GM23338 (cell line): ENCODE measurements around the gene ADSL.
"Not testable (repeated sequence)": the region's sequence is repeated elsewhere in the genome, so short reads cannot be mapped to it uniquely, and the experiment has no call there.

Experiments used
- CTCF ChIP-seq, 2 experiments: fragments of 200-600 bp in 1 of 2; sonication (generic) in 1 of 2; conservative IDR thresholded peaks; 2 replicates each; pipeline versions ENCODE4 v1.5.1 to v1.6.1; 2016 to 2017; ENCODE audit warnings: antibody characterized with exemption in 2 of 2, low read depth in 2 of 2, mild to moderate bottlenecking in 2 of 2, moderate library complexity in 1 of 2
- EZH2 ChIP-seq: fragments of 200-600 bp; sonication (generic); IDR thresholded peaks from one replicate; pipeline ENCODE4 v1.8.0; 2017; ENCODE audit warnings: antibody characterized with exemption, mild to moderate bottlenecking, low read depth; ENCODE audit not compliant: unreplicated experiment
- EZH2phosphoT487 ChIP-seq: fragments of 200-600 bp; sonication (generic); IDR thresholded peaks from one replicate; pipeline ENCODE4 v1.8.1; 2018; ENCODE audit warnings: antibody characterized with exemption; ENCODE audit not compliant: unreplicated experiment
- ZNF114 ChIP-seq: fragments of 250-450 bp; sonication (Bioruptor Pico); IDR thresholded peaks from 2 replicates; pipeline ENCODE4 v1.5.0; 2020; ENCODE audit warnings: mild to moderate bottlenecking, moderate library complexity

- not testable (repeated sequence) for TF ChIP-seq EZH2phosphoT487; CTCF (conservative IDR thresholded peaks at IDR 0.05; ENCODE audit: low read depth in 2 of 2); EZH2; ZNF114
Observed at GRCh38 chr22:40311646-40312045, 34.7 kb upstream of the ADSL start.
